IPS-NIHi11 (cell line): ENCODE results near the gene FAAH.

Experiments used
- DNase-seq: peaks from one replicate; pipeline ENCODE4 v3.0.0; 2012; ENCODE audit warnings: mixed read lengths, low spot score

The FAAH gene

DNA sequence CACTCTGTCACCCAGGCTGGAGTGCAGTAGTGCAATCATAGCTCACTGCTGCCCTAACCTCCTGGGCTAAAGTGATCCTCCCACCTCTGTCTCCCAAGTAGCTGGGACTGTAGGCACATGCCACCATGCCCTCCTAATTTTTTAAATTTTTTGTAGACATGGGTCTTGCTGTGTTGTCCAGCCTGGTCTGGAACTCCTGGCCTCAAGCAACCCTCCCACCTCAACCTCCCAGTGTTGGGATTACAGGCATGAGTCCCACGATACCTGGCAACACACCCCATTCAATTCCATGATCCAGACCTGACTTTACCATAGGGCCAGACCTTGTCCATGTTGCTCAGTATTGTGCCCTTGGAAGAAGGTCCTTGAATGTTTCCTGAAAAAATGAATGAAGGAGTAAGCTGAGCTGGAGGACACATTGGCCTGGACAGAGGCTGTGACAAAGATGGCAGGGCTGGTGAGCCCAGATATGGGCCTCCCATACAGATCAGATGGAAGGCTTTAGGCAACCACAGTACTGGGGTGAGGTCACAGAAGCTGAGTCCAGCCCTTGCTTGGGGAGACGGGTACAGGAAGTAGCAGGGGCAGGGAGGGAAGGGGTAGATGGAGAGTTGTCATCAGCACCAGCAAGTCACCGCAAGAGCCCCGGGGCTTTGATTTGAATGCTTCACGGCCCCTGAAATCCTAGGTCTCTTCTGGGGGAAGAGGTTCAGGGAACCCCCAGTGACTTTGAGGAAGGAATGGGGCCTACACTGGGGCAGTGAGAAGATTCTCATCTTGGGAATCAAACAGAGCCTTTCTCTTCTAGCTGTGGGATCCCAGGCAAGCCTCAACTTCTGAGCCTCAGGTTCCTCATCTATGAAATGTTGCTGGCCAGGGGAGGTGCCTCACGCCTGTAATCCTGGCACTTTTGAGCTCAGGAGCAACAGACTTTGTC is 55.4 kb downstream of the FAAH start:
- no peak for DNase-seq

- no peak for DNase-seq
Measured at GRCh38 chr1:46450160-46450517, 56.0 kb downstream of the FAAH start.

- DNase-seq: no peak
Measured at GRCh38 chr1:46451948-46452930, 58.1 kb downstream of the FAAH start.

- no peak for DNase-seq
Measured at GRCh38 chr1:46452931-46453325, 58.8 kb downstream of the FAAH start.

DNA sequence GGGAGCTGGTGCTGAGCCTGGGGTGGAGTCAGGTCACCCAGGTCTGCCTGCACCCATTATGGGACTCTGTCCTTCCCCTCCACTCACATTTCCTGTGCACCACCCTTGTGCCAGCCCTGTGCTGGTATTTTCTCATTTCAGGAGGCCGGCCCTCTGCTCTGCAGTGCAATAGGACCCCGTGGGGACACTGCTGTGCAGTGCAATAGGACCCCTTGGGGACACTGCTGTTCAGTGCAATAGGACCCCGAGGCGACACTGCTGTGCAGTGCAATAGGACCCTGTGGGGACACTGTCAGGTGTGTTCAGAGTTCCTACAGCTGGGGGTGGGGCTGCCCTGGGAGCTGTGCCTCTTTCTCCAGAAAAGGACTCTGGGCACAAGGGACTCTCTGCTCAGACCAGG is 59.3 kb downstream of the FAAH start:
- no peak for DNase-seq

- DNase-seq: no peak
Measured at GRCh38 chr1:46455951-46456350, 61.8 kb downstream of the FAAH start.

- no peak for DNase-seq
Measured at GRCh38 chr1:46456411-46456963, 62.4 kb downstream of the FAAH start.

DNA sequence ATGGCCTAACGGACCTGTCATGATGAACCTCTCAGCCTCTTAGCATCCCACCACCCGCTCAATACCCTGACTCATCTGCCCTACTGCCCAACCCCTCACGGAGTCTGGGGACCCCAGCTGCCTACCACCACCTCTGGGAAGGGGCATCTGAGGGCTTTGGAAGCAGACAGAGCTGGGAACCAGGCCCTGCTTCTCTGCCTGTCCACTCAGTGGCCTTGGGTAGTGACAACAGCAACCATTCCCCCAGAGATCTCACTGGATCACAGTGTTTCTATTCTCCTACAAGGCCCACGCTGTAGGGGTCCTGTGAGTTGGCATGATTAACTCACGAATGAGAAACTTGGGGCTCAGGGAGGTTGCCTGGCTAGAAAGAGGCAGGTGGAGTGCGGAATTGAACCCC is 63.1 kb downstream of the FAAH start:
- no peak for DNase-seq

DNA sequence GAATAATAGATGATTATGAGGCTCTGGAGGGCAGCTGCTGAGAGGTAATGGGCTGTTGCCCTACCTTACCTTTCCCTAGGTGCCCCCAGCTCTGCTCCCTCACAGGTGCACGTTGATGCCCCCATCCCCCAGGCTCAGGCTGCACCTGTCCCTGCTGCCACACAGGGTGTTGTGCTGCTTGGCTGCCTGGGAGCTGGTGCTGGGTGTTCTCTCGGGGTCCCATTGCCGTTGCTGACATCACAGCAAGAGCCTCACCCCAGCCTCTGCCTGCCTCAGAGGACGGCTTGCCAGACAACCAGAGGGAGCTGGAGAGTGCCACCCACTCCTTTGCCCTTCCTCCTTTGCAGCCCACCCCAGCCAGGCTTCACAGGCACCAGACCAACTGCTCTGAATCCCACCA is 64.1 kb downstream of the FAAH start:
- DNase-seq: no peak

DNA sequence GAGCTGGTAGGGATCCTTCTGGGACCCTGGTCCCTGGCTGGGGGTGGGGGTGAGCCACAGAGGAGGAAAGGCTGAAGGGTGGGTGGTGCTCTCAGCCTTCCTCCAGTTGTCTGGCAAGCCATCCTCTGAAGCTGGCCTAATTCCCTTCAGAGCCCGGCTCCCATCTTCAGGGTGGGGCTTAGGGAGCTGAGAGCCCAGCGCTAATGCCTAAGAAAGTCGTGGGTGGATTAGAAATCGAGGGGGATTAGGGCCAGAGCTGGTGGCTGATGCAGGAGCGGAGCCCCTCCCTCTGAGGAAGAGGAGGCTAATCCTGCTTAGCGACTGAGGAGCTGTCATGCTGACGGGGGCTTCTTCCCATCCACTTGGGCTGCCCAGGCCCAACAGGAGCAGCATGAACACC is 64.7 kb downstream of the FAAH start:
- DNase-seq: no peak

DNA sequence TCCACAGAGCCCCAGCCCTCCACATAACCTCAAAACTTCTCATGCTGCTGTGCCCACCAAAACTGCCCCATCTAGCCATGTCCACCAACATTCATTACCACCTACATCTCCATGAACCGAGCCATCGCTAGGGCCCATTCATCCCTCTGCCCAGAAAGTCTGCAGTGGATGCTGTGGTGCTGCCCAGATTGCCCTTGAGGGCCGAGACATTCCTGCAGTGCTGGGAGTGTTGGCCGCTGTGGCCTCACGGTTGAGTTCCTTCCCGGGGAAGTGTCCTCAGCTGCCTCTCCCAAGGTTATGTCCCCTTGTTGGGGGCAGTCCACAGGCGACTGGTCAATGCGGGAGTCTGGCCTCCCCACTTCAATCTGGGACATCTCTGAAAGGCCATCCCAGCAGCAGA is 65.2 kb downstream of the FAAH start:
- no peak for DNase-seq

DNA sequence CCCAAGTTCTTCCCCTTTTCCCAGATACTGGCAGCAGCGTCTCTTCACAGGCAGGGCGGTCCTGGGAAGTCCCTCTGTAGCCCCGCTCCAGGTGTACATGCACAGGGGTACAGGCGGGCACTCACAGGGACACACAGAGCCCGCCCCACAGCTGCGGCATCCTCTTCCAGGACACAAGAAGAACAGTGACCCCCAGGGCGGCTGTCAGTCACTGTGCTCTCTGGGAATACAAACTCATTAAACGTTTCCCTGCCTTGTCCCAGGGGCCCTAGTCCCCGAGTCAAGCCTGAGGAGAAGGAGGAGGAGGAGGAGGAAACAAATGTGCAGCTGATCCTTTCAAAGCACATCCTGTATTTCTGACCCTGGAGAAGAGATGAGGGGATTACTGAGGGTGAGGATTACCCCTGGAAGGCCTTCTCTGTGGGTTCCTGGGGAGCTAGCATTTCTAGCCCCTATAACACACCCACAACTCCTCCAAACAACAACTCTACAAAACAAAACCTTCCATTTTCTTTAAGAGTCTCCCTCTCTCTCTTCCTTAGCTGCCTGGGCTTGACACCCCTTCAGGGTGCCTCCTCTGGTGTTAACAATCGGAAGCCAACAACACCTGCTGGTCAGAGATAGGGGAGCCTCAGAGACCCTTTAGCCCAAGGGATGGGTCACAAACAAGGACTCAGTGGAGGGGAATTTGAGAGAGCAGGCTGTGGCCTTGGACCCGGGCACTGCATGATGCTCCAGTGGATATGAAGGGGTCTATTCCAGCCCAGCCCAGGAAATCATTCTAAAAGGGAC is 67.1 kb downstream of the FAAH start:
- no peak for DNase-seq

DNA sequence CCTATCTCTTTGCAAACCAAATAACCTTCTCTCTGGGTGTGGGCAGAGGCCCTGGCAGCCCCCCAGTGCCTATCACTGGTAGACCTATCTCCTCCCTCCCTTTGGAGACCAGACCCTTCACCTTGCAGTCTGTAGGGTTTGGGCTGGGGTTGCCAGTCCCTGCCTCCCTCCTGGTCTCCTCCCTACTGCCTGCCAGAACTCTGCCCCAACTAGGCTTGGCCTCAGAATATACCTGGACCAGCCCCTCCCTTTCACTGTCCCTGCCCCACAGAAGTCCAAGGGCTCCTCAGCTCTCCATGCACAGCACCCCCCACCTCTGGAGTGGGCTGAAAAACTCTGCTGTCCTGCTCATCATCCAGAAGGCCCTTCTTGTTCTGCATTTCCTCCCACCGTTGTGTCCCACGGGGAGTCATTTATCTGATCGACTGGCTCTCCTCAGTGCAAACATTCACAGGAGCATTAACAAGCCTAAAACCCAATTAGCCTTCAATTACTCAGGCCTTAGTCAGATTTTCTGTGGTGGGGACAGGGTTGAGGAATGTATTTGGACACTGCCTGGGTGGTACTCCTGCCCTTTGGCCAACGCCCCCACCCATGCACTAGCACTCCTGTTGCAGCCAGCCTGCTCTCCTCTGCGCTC is 67.8 kb downstream of the FAAH start:
- no peak for DNase-seq
